SU-DHL-6 (cell line): Measurements from ENCODE around the gene SMOC2.

Source experiments
- H2AFZ ChIP-seq: fragments of 200-600 bp; sonication (generic); 2 replicates; pipeline ENCODE4 v1.6.1; 2014; ENCODE audit warnings: low read depth, mild to moderate bottlenecking, moderate library complexity, mixed read lengths, antibody characterized with exemption, low read length; ENCODE audit not compliant: severe bottlenecking
- H3F3A ChIP-seq: fragments of 200-600 bp; shearing (Covaris generic); 2 replicates; pipeline ENCODE4 v1.6.0; 2016; ENCODE audit warnings: antibody characterized with exemption, mild to moderate bottlenecking; ENCODE audit not compliant: insufficient read depth
- H3K27ac ChIP-seq: fragments of 200-600 bp; sonication (generic); 2 replicates; pipeline ENCODE4 v1.5.1; 2016; ENCODE audit warnings: low read depth, mild to moderate bottlenecking, low read length, moderate library complexity, mixed read lengths
- H3K27me3 ChIP-seq: fragments of 200-600 bp; sonication (generic), shearing (Covaris generic); 2 replicates; pipeline ENCODE4 v1.6.0; 2014; ENCODE audit warnings: mild to moderate bottlenecking, low read length
- H3K36me3 ChIP-seq: fragments of 200-600 bp; sonication (generic); 2 replicates; pipeline ENCODE4 v1.6.1; 2014; ENCODE audit warnings: mild to moderate bottlenecking, low read length, mixed read lengths
- H3K4me2 ChIP-seq: fragments of 300-600, 200-600 bp; shearing (Covaris generic), sonication (generic); 2 replicates; pipeline ENCODE4 v1.6.0; 2014; ENCODE audit warnings: low read length, low read depth, mild to moderate bottlenecking; ENCODE audit not compliant: poor library complexity, severe bottlenecking
- H3K4me3 ChIP-seq: fragments of 200-600 bp; sonication (generic); 2 replicates; pipeline ENCODE4 v1.5.1; 2014; ENCODE audit warnings: antibody characterized with exemption, low read length, mild to moderate bottlenecking, mixed read lengths; ENCODE audit not compliant: insufficient read depth, poor library complexity, severe bottlenecking
- H3K79me2 ChIP-seq: fragments of 200-600 bp; sonication (generic); 2 replicates; pipeline ENCODE4 v1.6.1; 2014; ENCODE audit warnings: mild to moderate bottlenecking, low read length, moderate library complexity; ENCODE audit not compliant: insufficient read depth
- H3K9ac ChIP-seq: fragments of 200-600 bp; sonication (generic); 2 replicates; pipeline ENCODE4 v1.7.0; 2014; ENCODE audit warnings: mild to moderate bottlenecking, low read length
- H3K9me2 ChIP-seq: fragments of 200-600 bp; sonication (generic); replicated peaks from 2 replicates; pipeline ENCODE4 v1.6.1; 2014; ENCODE audit warnings: low read length; ENCODE audit not compliant: insufficient read depth
- H3K9me3 ChIP-seq: fragments of 200-600 bp; sonication (generic); 2 replicates; pipeline ENCODE4 v1.6.1; 2014; ENCODE audit warnings: low read length, mixed read lengths; ENCODE audit not compliant: insufficient read depth
- H4K20me1 ChIP-seq: fragments of 200-600 bp; sonication (generic); 2 replicates; pipeline ENCODE4 v1.6.1; 2014; ENCODE audit warnings: low read depth, mild to moderate bottlenecking, antibody characterized with exemption, low read length, moderate library complexity, mixed read lengths
- EZH2phosphoT487 ChIP-seq: fragments of 200-600 bp; sonication (generic), shearing (Covaris generic); conservative IDR thresholded peaks from 2 replicates; pipeline ENCODE4 v1.6.1; 2018; ENCODE audit warnings: mild to moderate bottlenecking, antibody characterized with exemption, low read length, moderate library complexity, mixed read lengths
- TF ChIP-seq, protein P1 (sequence below): fragments of 200-600 bp; sonication (generic); IDR thresholded peaks from one replicate; pipeline ENCODE4 v1.5.1; 2017; ENCODE audit warnings: antibody characterized with exemption, mild to moderate bottlenecking, low read length, moderate library complexity; ENCODE audit not compliant: insufficient read depth, poor library complexity, severe bottlenecking

SMOC2 gene

DNA sequence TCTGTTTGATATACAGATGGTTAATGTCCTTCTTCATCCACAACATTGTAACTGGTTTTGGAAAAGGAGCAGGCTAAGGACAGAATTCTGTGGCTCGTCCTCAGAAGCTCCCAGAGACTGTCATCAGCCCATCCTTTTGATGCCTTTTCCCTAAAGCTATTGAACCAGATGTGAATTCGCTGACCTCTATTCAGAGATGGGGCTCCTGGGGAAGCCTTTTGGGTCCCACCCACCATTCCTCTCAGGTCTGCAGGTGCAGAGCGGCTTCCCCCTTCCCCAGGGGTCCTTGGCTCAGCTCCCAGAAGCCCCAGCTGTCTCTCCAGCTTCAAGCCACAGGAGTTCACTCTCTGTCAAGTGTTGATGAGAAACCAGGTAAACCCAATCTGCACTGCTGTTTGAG is 191.7 kb downstream of the SMOC2 start:
- Histone ChIP-seq H3F3A (no peaks in the 10 kb centered on the region), H3K4me3 (no peak overlapping the region)

GRCh38 chr6:168634541-168635328 is 193.8 kb downstream of the SMOC2 start:
- no peak overlapping the region for H3K4me2 ChIP-seq
- H3F3A ChIP-seq = no peaks in the 10 kb centered on the region
- no peaks in the 10 kb centered on the region for H4K20me1 ChIP-seq
- H2AFZ ChIP-seq = no peak overlapping the region
- H3K36me3 ChIP-seq = no peaks in the 10 kb centered on the region
- H3K9me2 ChIP-seq = no peaks in the 10 kb centered on the region
- no peak overlapping the region for H3K4me3 ChIP-seq
- H3K9ac ChIP-seq = no peak overlapping the region
- no peak overlapping the region for H3K27ac ChIP-seq
- no peaks in the 10 kb centered on the region for H3K27me3 ChIP-seq
- TF ChIP-seq, protein P1, sequence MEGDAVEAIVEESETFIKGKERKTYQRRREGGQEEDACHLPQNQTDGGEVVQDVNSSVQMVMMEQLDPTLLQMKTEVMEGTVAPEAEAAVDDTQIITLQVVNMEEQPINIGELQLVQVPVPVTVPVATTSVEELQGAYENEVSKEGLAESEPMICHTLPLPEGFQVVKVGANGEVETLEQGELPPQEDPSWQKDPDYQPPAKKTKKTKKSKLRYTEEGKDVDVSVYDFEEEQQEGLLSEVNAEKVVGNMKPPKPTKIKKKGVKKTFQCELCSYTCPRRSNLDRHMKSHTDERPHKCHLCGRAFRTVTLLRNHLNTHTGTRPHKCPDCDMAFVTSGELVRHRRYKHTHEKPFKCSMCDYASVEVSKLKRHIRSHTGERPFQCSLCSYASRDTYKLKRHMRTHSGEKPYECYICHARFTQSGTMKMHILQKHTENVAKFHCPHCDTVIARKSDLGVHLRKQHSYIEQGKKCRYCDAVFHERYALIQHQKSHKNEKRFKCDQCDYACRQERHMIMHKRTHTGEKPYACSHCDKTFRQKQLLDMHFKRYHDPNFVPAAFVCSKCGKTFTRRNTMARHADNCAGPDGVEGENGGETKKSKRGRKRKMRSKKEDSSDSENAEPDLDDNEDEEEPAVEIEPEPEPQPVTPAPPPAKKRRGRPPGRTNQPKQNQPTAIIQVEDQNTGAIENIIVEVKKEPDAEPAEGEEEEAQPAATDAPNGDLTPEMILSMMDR = no peak
- TF ChIP-seq EZH2phosphoT487 = no peak
- no peaks in the 10 kb centered on the region for H3K9me3 ChIP-seq
- H3K79me2 ChIP-seq = no peaks in the 10 kb centered on the region

More for the DNA sequence above, 191.7 kb downstream of the SMOC2 start:
- Histone ChIP-seq H3K27me3 (no peaks in the 10 kb centered on the region), H3K9me3 (no peaks in the 10 kb centered on the region), H3K9me2 (no peaks in the 10 kb centered on the region), H3K36me3 (no peaks in the 10 kb centered on the region), H3K27ac (no peak overlapping the region), H3K9ac (no peak overlapping the region), H3K79me2 (no peaks in the 10 kb centered on the region), H3K4me2 (no peak overlapping the region), H2AFZ (no peak overlapping the region), H4K20me1 (no peaks in the 10 kb centered on the region)
- TF ChIP-seq, protein P1 = no peak
- TF ChIP-seq EZH2phosphoT487 = no peak

DNA sequence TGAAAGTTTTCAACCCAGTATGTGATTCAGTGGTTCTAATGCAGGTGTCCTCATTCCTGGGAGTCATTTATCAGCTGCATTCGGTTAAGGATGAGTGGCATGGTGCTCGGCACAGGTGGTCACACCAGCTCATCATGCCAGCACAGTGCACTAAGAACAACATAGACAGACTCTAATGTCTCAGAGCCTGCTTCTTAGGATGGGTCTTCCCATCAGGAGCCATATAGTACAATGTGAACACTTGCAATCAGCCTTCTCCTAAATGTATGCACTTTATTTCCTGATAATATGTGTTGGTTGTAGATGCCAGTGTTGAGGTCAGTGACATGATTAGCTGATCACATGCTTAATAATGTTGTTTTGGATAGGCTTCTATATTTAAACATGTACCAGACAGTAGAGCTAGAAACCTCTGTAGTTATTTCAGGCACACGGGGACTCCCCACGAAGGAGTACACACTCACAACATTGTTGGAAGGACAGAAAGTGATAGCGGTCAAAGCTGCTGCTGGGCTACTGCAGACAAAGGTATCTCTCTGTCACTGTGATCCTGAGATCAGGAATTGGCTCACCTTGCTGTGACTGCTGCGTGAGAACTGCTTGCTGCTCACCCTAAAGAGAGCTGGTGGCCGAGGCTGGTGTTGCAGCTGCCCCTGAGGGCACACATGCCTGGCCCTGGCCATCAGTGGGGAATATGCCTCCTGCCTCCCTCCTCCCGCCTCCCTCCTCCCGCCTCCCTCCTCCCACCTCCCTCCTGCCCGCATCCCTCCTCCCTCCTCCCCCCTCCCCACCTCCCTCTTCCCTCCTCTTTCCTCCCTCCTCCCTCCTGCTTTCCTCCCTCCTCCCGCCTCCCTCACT is 195.4 kb downstream of the SMOC2 start:
- Histone ChIP-seq H3K4me2 (no peak overlapping the region), H3F3A (no peaks in the 10 kb centered on the region), H3K9ac (no peak overlapping the region), H3K27me3 (no peaks in the 10 kb centered on the region), H4K20me1 (no peaks in the 10 kb centered on the region), H3K9me3 (no peaks in the 10 kb centered on the region), H2AFZ (no peak overlapping the region), H3K36me3 (no peaks in the 10 kb centered on the region), H3K4me3 (no peak overlapping the region), H3K9me2 (no peaks in the 10 kb centered on the region), H3K79me2 (no peaks in the 10 kb centered on the region), H3K27ac (no peak overlapping the region)
- TF ChIP-seq, protein P1 = no peak
- TF ChIP-seq EZH2phosphoT487 = no peak
